HepG2 (cell line): ENCODE data around the gene BLCAP. TPM values are rescaled to one million over a fixed set of nuclear protein-coding genes. Genes with fewer than 3 reads are reported as not detected.
A peak's percentile ranks its signal among the peaks of the same experiment; 100 is the strongest.

Experiments used
- ARID2 ChIP-seq: sonication (generic); formaldehyde crosslinking; IDR thresholded peaks from 2 replicates; pipeline ENCODE4 v1.8.1; 2022; ENCODE audit warnings: mild to moderate bottlenecking, missing genetic modification reagents, borderline replicate concordance
- ARNT ChIP-seq: fragments of 450-650 bp; IDR thresholded peaks from 2 replicates; pipeline ENCODE4 v1.6.1; 2017
- DR1 ChIP-seq: sonication (generic); formaldehyde crosslinking; IDR thresholded peaks from 2 replicates; pipeline ENCODE4 v1.8.0; 2021; ENCODE audit warnings: mild to moderate bottlenecking, missing genetic modification reagents, inconsistent platforms
- FOXO4 ChIP-seq: sonication (generic); formaldehyde crosslinking; conservative IDR thresholded peaks from 2 replicates; pipeline ENCODE4 v1.8.1; 2023; ENCODE audit warnings: missing genetic modification reagents
- JUN ChIP-seq: sonication (generic); formaldehyde crosslinking; IDR thresholded peaks from 2 replicates; pipeline ENCODE4 v1.4.0; 2020; ENCODE audit warnings: mild to moderate bottlenecking, missing genetic modification reagents
- KDM4B ChIP-seq: sonication (generic); formaldehyde crosslinking; IDR thresholded peaks from 2 replicates; pipeline ENCODE4 v1.4.0; 2020; ENCODE audit warnings: missing genetic modification reagents
- MAFG ChIP-seq: sonication (generic); formaldehyde crosslinking; IDR thresholded peaks from 2 replicates; pipeline ENCODE4 v1.5.1; 2020; ENCODE audit warnings: mild to moderate bottlenecking, missing genetic modification reagents
- MEIS1 ChIP-seq: sonication (generic); formaldehyde crosslinking; IDR thresholded peaks from 2 replicates; pipeline ENCODE4 v1.9.0; 2021; ENCODE audit warnings: mild to moderate bottlenecking, missing genetic modification reagents, moderate library complexity, borderline replicate concordance
- NFE2 ChIP-seq: sonication (generic); formaldehyde crosslinking; IDR thresholded peaks from 2 replicates; pipeline ENCODE4 v1.4.0; 2020; ENCODE audit warnings: missing genetic modification reagents
- PCBP2 ChIP-seq: fragments of 200-400 bp; formaldehyde crosslinking; optimal IDR thresholded peaks from 2 replicates; pipeline ENCODE3; 2018; ENCODE audit warnings: low read length, low read depth; ENCODE audit not compliant: poor library complexity, severe bottlenecking
- POLR2G ChIP-seq: fragments of 200-400 bp; formaldehyde crosslinking; IDR thresholded peaks from 2 replicates; pipeline ENCODE4 v1.6.1; 2018; ENCODE audit warnings: mild to moderate bottlenecking, low read depth, low read length, moderate library complexity
- PPARG ChIP-seq: conservative IDR thresholded peaks from 2 replicates; pipeline ENCODE4 v1.6.1; 2016; ENCODE audit warnings: missing biosample characterization, missing genetic modification reagents
- SIN3B ChIP-seq: fragments of 150-350 bp; IDR thresholded peaks from 2 replicates; pipeline ENCODE4 v1.6.1; 2014; ENCODE audit warnings: low read length
- SMAD9 ChIP-seq: sonication (generic); formaldehyde crosslinking; IDR thresholded peaks from 2 replicates; pipeline ENCODE4 v1.5.1; 2020; ENCODE audit warnings: mild to moderate bottlenecking, missing genetic modification reagents
- ZC3H13 ChIP-seq: sonication (generic); formaldehyde crosslinking; IDR thresholded peaks from 2 replicates; pipeline ENCODE4 v1.8.1; 2023; ENCODE audit warnings: mild to moderate bottlenecking, missing genetic modification reagents, moderate library complexity
- ZFP90 ChIP-seq: sonication (generic); formaldehyde crosslinking; IDR thresholded peaks from 2 replicates; pipeline ENCODE4 v1.8.0; 2022; ENCODE audit warnings: missing genetic modification reagents, mild to moderate bottlenecking, inconsistent platforms, borderline replicate concordance
- ZMYM2 ChIP-seq: sonication (generic); formaldehyde crosslinking; IDR thresholded peaks from 2 replicates; pipeline ENCODE4 v1.8.0; 2022; ENCODE audit warnings: mild to moderate bottlenecking, missing genetic modification reagents
- ZNF639 ChIP-seq: conservative IDR thresholded peaks from 2 replicates; pipeline ENCODE4 v1.6.1; 2018; ENCODE audit warnings: missing genetic modification reagents
- ZNF691 ChIP-seq: sonication (generic); formaldehyde crosslinking; IDR thresholded peaks from 2 replicates; pipeline ENCODE4 v1.4.0; 2020; ENCODE audit warnings: missing genetic modification reagents, low read depth, mild to moderate bottlenecking, borderline replicate concordance
- ZNF737 ChIP-seq: sonication (generic); formaldehyde crosslinking; IDR thresholded peaks from 2 replicates; pipeline ENCODE4 v1.5.0; 2020; ENCODE audit warnings: missing genetic modification reagents, mild to moderate bottlenecking, borderline replicate concordance
- ZNF773 ChIP-seq: sonication (generic); formaldehyde crosslinking; IDR thresholded peaks from 2 replicates; pipeline ENCODE4 v1.4.0; 2020; ENCODE audit warnings: missing genetic modification reagents, borderline replicate concordance
- ZNF780A ChIP-seq: sonication (generic); formaldehyde crosslinking; IDR thresholded peaks from 2 replicates; pipeline ENCODE4 v1.8.0; 2022; ENCODE audit warnings: mild to moderate bottlenecking, missing genetic modification reagents, moderate library complexity
- ZNF788 ChIP-seq: sonication (generic); formaldehyde crosslinking; IDR thresholded peaks from 2 replicates; pipeline ENCODE4 v1.5.0; 2020; ENCODE audit warnings: mild to moderate bottlenecking, missing genetic modification reagents, borderline replicate concordance
- ZNF878 ChIP-seq: sonication (generic); formaldehyde crosslinking; IDR thresholded peaks from 2 replicates; pipeline ENCODE4 v1.8.1; 2023; ENCODE audit warnings: mild to moderate bottlenecking, missing genetic modification reagents, moderate library complexity
- ZSCAN22 ChIP-seq: sonication (generic); formaldehyde crosslinking; IDR thresholded peaks from 2 replicates; pipeline ENCODE4 v1.4.0; 2020; ENCODE audit warnings: mild to moderate bottlenecking, missing genetic modification reagents
- polyA plus RNA-seq, 8 experiments: library from polyadenylated mRNA; depleted of rRNA in 3 of 8; stranded (reverse) in 7 of 8; unstranded in 1 of 8; fragments of >200 nt; fragmentation: Illumina TruSeq in 4 of 8; extraction: Trizol in 4 of 8; gene quantifications; 2 replicates each; pipeline versions ENCODE4 v1.2.1 to v1.2.3, GENCODE V29; 2011 to 2016; ENCODE audit warnings: low read depth in 4 of 8, missing spikeins in 1 of 8, mixed read lengths in 1 of 8; ENCODE audit not compliant: insufficient read depth in 1 of 8
- total RNA-seq, 5 experiments: library from RNA; depleted of rRNA; stranded (reverse); fragments of >200 nt; fragmentation: Illumina TruSeq; extraction: Trizol; gene quantifications; 2 replicates each; pipeline ENCODE4 v1.2.3, GENCODE V29; 2016; ENCODE audit warnings: low read depth in 1 of 5
- TF ChIP-seq, protein P1 (sequence below): sonication (generic); formaldehyde crosslinking; IDR thresholded peaks from 2 replicates; pipeline ENCODE4 v1.4.0; 2020; ENCODE audit warnings: missing genetic modification reagents, borderline replicate concordance

The BLCAP gene
- total and polyA plus RNA-seq, 2 of the 13 experiments (the other 11 are each of a cell fraction or from before 2014, with no cell fraction given): 52.4 to 86.8 TPM

DNA sequence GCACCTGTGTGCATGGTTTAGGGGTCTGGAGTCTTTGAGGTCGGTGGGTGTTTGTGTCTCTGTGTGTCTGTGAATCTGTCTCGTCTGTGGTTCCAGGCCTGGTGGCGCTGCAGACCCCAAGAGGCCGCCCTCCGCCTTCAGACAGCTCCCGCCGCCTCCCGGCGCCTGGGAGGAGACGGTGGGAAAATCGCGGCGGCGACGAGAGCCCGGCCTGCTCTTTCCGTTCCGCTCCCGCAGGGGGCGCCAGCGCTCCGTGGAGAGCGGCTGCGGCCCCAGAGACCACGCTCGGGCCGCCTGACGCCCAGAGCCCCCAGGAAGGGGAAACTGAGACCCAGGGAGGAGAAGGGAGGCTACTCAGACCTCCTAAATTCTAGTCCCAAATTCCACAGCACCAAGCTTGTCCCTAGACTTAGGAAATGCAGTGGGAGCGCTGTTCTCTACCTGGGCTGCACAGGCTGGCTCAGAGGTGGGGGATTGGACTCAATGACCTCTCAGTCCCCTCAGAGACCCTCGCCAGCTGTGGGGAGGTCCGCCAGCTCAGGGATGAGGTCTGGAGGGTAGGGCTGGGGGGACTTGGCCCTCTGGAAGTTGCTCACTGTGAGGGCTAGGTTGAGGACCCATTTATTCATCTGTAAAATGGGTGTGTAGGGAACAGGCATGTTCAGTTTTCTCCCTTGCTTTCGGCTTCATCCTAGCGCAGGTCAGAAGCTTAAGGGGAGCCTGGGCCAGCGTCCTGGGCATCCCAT, 36.9 kb upstream of the BLCAP start (continued):
- TF ChIP-seq FOXO4 (CRISPR knock-in tag) (0 out of 2 replicates have a peak, but pooled peaks have one; percentile 44), ZNF773 (CRISPR knock-in tag) (no peak), ZSCAN22 (no peak), KDM4B (CRISPR knock-in tag) (no peak; the same call in 1 of the 2 replicates), SIN3B (no peak), ARNT (no peak), ZMYM2 (CRISPR knock-in tag) (no peak), ZNF691 (CRISPR knock-in tag) (peak; percentile 32; the same call in 1 of the 2 replicates), POLR2G (no peak), SMAD9 (no peak), ZC3H13 (CRISPR knock-in tag) (no peak), MEIS1 (CRISPR knock-in tag) (no peak), DR1 (no peak), MAFG (CRISPR knock-in tag) (no peak), PPARG (CRISPR knock-in tag) (0 out of 2 replicates have a peak, but pooled peaks have one; percentile 15), ARID2 (no peak), ZNF737 (CRISPR knock-in tag) (no peak), NFE2 (CRISPR knock-in tag) (no peak), JUN (CRISPR knock-in tag) (no peak), ZNF788 (CRISPR knock-in tag) (no peak), PCBP2 (no peak), ZNF780A (CRISPR knock-in tag) (no peak), ZNF639 (CRISPR knock-in tag) (no peak), ZFP90 (peak; percentile 56; the same call in 1 of the 2 replicates), ZNF878 (CRISPR knock-in tag) (no peak)
- TF ChIP-seq, protein P1, sequence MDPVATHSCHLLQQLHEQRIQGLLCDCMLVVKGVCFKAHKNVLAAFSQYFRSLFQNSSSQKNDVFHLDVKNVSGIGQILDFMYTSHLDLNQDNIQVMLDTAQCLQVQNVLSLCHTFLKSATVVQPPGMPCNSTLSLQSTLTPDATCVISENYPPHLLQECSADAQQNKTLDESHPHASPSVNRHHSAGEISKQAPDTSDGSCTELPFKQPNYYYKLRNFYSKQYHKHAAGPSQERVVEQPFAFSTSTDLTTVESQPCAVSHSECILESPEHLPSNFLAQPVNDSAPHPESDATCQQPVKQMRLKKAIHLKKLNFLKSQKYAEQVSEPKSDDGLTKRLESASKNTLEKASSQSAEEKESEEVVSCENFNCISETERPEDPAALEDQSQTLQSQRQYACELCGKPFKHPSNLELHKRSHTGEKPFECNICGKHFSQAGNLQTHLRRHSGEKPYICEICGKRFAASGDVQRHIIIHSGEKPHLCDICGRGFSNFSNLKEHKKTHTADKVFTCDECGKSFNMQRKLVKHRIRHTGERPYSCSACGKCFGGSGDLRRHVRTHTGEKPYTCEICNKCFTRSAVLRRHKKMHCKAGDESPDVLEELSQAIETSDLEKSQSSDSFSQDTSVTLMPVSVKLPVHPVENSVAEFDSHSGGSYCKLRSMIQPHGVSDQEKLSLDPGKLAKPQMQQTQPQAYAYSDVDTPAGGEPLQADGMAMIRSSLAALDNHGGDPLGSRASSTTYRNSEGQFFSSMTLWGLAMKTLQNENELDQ (CRISPR knock-in tag): no peak
